ENCODE results near the gene CHCT1.
"Not testable (repeated sequence)": the region's sequence is repeated elsewhere in the genome, so short reads cannot be mapped to it uniquely, and the experiment has no call there.

CHCT1 gene

GRCh38 chr17:60401819-60402218 is 20.5 kb upstream of the CHCT1 start:
- no peak for DNase-seq

GRCh38 chr17:60403523-60403810 is 18.8 kb upstream of the CHCT1 start:
- no peak for DNase-seq

GRCh38 chr17:60403962-60404361 is 18.3 kb upstream of the CHCT1 start:
- DNase-seq: no peak

- DNase-seq: no peak
Observed at GRCh38 chr17:60406887-60407286, 15.4 kb upstream of the CHCT1 start.

- no peak for DNase-seq
Observed at GRCh38 chr17:60410001-60410400, 12.3 kb upstream of the CHCT1 start.

- DNase-seq: no peak
Observed at GRCh38 chr17:60412701-60413100, 9.6 kb upstream of the CHCT1 start.

- DNase-seq: no peak
Observed at GRCh38 chr17:60415146-60415545, 7.1 kb upstream of the CHCT1 start.

GRCh38 chr17:60416368-60416925 is 5.8 kb upstream of the CHCT1 start:
- DNase-seq: no peak

GRCh38 chr17:60419003-60419402 is 3.3 kb upstream of the CHCT1 start:
- DNase-seq: not testable (repeated sequence)

GRCh38 chr17:60419875-60420274 is 2.4 kb upstream of the CHCT1 start:
- DNase-seq: not testable (repeated sequence)

- DNase-seq: peak; percentile 75 to 78
Observed at GRCh38 chr17:60421273-60422161, 772 bp upstream of the CHCT1 start.

GRCh38 chr17:60423865-60424264 is 1.6 kb downstream of the CHCT1 start:
- DNase-seq: no peak

- DNase-seq: no peak
Observed at GRCh38 chr17:60425626-60426025, 3.3 kb downstream of the CHCT1 start.

- no peak for DNase-seq
Observed at GRCh38 chr17:60426596-60426995, 4.3 kb downstream of the CHCT1 start.

- not testable (repeated sequence) for DNase-seq
Observed at GRCh38 chr17:60428491-60428890, 6.2 kb downstream of the CHCT1 start.

GRCh38 chr17:60430561-60430960 is 8.3 kb downstream of the CHCT1 start:
- DNase-seq: not testable (repeated sequence)

GRCh38 chr17:60433021-60433997 is 11.0 kb downstream of the CHCT1 start:
- DNase-seq: not testable (repeated sequence)

- DNase-seq: peak; percentile 65 to 76
Observed at GRCh38 chr17:60435244-60436167, 13.2 kb downstream of the CHCT1 start.

GRCh38 chr17:60436676-60437075 is 14.4 kb downstream of the CHCT1 start:
- no peak for DNase-seq

GRCh38 chr17:60439501-60439900 is 17.2 kb downstream of the CHCT1 start:
- DNase-seq: no peak

GRCh38 chr17:60442271-60443173 is 20.2 kb downstream of the CHCT1 start:
- DNase-seq: no peak
